ENCODE results near the gene HSPA9.

DNA sequence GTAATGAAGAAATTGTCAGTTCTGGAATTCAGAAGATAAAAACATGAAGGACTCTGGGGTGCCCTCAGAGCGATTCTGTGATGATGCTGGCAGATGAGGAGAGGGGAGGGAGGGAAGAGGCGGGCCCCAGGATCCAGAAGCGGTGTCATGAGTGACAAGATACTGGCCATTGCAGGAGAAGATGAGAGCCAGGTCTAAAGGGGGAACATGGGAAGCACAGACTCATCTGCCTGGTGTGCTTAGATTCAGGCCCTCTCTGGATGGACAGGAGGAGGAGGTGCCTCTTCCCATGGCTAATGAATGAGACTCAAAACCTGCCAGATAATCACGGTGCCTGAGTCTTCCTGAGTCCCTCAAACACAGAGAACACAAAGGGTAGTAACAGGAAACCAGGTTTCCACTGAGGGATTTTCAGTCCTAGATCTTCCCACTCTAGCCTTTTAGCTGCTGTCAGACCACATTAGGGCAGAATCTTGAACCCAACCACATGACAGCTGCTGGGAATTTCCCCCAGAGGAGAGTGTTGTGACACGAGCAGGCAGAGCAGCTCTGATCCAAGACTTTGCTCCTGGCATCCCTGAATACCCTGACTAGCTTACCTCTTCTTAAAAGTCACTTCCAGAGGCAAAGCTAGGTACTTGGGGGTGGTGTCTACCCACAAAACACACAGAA, 28.2 kb upstream of the HSPA9 start:
- no peak for TF ChIP-seq POLR2A (IDR thresholded peaks at IDR 0.05)
- TF ChIP-seq CTCF (IDR thresholded peaks at IDR 0.05) = no peak
- no peak for TF ChIP-seq POLR2AphosphoS5 (IDR thresholded peaks at IDR 0.05)
- TF ChIP-seq EP300 (IDR thresholded peaks at IDR 0.05) = no peak

All from sigmoid colon (tissue), 4 donors.